Measurements from ENCODE around the gene AP2A2.

AP2A2 gene

DNA sequence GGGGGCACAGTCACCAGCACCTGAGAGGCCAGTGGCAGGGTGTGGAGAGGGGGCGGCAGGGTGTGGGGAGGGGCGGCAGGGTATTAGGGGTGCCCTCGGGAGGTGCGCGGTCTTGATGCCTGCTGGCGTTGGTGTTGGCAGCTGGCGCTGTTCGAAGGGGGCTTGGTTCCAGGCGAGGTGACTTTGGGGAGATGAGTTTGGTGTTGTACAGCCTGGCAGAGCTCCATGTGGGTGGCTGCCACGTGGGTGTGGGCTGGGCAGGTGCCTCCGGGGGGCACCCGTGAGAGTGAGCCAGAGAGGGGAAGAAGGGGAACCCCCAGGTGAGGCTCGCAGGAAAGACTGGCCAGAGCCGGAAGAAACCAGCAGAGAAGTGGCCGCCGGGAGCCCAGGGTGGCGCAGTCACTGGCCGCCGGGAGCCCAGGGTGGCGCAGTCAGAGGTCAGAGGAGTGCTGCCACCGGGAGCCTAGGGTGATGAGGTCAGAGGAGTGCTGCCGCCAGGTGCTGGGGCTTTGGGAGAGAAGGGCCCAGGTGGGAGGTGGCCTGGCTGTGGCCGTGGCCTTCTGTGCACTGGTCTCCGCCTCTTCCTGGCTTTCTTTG lies 66.1 kb downstream of the AP2A2 start:
- TF ChIP-seq ZNF555 (tag by site-specific recombination; conservative IDR thresholded peaks at IDR 0.05) (no peak), PATZ1 (tag by site-specific recombination; IDR thresholded peaks at IDR 0.05) (no peak), ZNF530 (tag by site-specific recombination; IDR thresholded peaks at IDR 0.05; ENCODE audit: low read depth) (no peak), ZFP41 (tag by site-specific recombination; IDR thresholded peaks at IDR 0.05; ENCODE audit: borderline replicate concordance) (no peak), ZBTB8A (tag by site-specific recombination; IDR thresholded peaks at IDR 0.05) (no peak), ZNF571 (tag by site-specific recombination; IDR thresholded peaks at IDR 0.05) (no peak)
- CTCF ChIA-PET, result no interaction called here
- H3K27ac ChIP-seq (ENCODE audit: extremely low read depth, low read depth, low read length), result no peak overlapping the region
- H3K4me1 ChIP-seq (ENCODE audit: control insufficient read depth, insufficient read depth, low read length), result no peaks in the 10 kb centered on the region
- POLR2A ChIA-PET, result no interaction called here
- no peak overlapping the region for H3K4me3 ChIP-seq (ENCODE audit: low read depth, low read length)
- peaks cover 0 to 89% of the 10 kb centered on the region in 2 experiments; a peak in 1 of 3 replicates for H3K36me3 ChIP-seq (ENCODE audit: control insufficient read depth in 2 of 2, insufficient read depth in 1 of 2, low read length in 2 of 2)
- H3K9me3 ChIP-seq (ENCODE audit: control insufficient read depth, insufficient read depth, low read depth, low read length), result no peaks in the 10 kb centered on the region

GRCh38 chr11:992577-992976 lies 66.9 kb downstream of the AP2A2 start:
- POLR2A ChIA-PET, result no interaction called here
- Histone ChIP-seq H3K36me3 (ENCODE audit: control insufficient read depth in 2 of 2, insufficient read depth in 1 of 2, low read length in 2 of 2) (peaks cover 0 to 89% of the 10 kb centered on the region in 2 experiments; a peak in 1 of 3 replicates), H3K27ac (ENCODE audit: extremely low read depth, low read depth, low read length) (no peak overlapping the region), H3K4me3 (ENCODE audit: low read depth, low read length) (no peak overlapping the region), H3K9me3 (ENCODE audit: control insufficient read depth, insufficient read depth, low read depth, low read length) (no peaks in the 10 kb centered on the region), H3K4me1 (ENCODE audit: control insufficient read depth, insufficient read depth, low read length) (no peaks in the 10 kb centered on the region)
- CTCF ChIA-PET, result no interaction called here
- TF ChIP-seq KLF8 (tag by site-specific recombination; IDR thresholded peaks at IDR 0.05) (no peak), ZNF514 (tag by site-specific recombination; IDR thresholded peaks at IDR 0.05) (no peak), ZBTB21 (tag by site-specific recombination; IDR thresholded peaks at IDR 0.05) (no peak), ZNF571 (tag by site-specific recombination; IDR thresholded peaks at IDR 0.05) (no peak), ZEB2 (tag by site-specific recombination; IDR thresholded peaks at IDR 0.05) (no peak)
- TF ChIP-seq, protein P1, sequence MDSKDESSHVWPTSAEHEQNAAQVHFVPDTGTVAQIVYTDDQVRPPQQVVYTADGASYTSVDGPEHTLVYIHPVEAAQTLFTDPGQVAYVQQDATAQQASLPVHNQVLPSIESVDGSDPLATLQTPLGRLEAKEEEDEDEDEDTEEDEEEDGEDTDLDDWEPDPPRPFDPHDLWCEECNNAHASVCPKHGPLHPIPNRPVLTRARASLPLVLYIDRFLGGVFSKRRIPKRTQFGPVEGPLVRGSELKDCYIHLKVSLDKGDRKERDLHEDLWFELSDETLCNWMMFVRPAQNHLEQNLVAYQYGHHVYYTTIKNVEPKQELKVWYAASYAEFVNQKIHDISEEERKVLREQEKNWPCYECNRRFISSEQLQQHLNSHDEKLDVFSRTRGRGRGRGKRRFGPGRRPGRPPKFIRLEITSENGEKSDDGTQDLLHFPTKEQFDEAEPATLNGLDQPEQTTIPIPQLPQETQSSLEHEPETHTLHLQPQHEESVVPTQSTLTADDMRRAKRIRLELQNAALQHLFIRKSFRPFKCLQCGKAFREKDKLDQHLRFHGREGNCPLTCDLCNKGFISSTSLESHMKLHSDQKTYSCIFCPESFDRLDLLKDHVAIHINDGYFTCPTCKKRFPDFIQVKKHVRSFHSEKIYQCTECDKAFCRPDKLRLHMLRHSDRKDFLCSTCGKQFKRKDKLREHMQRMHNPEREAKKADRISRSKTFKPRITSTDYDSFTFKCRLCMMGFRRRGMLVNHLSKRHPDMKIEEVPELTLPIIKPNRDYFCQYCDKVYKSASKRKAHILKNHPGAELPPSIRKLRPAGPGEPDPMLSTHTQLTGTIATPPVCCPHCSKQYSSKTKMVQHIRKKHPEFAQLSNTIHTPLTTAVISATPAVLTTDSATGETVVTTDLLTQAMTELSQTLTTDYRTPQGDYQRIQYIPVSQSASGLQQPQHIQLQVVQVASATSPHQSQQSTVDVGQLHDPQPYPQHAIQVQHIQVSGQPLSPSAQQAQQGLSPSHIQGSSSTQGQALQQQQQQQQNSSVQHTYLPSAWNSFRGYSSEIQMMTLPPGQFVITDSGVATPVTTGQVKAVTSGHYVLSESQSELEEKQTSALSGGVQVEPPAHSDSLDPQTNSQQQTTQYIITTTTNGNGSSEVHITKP (tag by site-specific recombination; IDR thresholded peaks at IDR 0.05), result no peak
- TF ChIP-seq, protein P2, sequence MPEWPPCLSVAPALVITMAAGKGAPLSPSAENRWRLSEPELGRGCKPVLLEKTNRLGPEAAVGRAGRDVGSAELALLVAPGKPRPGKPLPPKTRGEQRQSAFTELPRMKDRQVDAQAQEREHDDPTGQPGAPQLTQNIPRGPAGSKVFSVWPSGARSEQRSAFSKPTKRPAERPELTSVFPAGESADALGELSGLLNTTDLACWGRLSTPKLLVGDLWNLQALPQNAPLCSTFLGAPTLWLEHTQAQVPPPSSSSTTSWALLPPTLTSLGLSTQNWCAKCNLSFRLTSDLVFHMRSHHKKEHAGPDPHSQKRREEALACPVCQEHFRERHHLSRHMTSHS (tag by site-specific recombination; IDR thresholded peaks at IDR 0.05), result no peak
- TF ChIP-seq, protein P3, sequence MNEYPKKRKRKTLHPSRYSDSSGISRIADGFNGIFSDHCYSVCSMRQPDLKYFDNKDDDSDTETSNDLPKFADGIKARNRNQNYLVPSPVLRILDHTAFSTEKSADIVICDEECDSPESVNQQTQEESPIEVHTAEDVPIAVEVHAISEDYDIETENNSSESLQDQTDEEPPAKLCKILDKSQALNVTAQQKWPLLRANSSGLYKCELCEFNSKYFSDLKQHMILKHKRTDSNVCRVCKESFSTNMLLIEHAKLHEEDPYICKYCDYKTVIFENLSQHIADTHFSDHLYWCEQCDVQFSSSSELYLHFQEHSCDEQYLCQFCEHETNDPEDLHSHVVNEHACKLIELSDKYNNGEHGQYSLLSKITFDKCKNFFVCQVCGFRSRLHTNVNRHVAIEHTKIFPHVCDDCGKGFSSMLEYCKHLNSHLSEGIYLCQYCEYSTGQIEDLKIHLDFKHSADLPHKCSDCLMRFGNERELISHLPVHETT (tag by site-specific recombination; IDR thresholded peaks at IDR 0.05), result no peak
